GM12891 (cell line): ENCODE measurements around the gene MBD3L2.
"Not testable (repeated sequence)": the region's sequence is repeated elsewhere in the genome, so short reads cannot be mapped to it uniquely, and the experiment has no call there.

Experiments
- POLR2A ChIP-seq: IDR thresholded peaks from 2 replicates; pipeline ENCODE4 v1.6.1; 2011; ENCODE audit warnings: low read depth, low read length, control low read depth
- POLR2AphosphoS5 ChIP-seq: IDR thresholded peaks from 2 replicates; pipeline ENCODE4 v1.6.1; 2011; ENCODE audit warnings: low read depth, low read length, control low read depth
- POU2F2 ChIP-seq: IDR thresholded peaks from 2 replicates; pipeline ENCODE4 v1.6.1; 2011; ENCODE audit warnings: low read depth, mild to moderate bottlenecking, control low read depth, low read length, moderate library complexity
- SPI1 ChIP-seq: IDR thresholded peaks from 2 replicates; pipeline ENCODE4 v1.6.1; 2011; ENCODE audit warnings: low read depth, low read length, control low read depth

DNA sequence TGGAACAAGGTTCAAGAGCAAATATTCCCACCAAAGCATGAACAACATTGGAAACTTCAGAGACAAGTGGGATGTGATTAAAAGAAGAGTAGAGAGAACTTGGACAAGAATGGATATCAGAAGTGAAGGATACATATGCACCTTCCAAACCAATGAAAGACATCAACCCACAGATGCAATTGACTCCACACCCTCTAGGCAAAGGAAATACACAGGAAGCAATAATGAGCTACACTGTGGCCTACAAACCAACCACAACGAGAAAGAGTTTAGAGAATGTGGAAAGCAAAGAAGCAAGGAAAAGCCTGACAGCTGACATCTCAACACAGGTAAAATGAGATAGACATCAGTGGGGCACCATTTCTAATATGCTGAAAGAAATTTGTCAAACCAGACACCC lies 20.3 kb upstream of the MBD3L2 start:
- TF ChIP-seq POLR2A, SPI1, POU2F2, POLR2AphosphoS5: not testable (repeated sequence)
